NCI-H226 (cell line): ENCODE measurements around the gene ATP1A3.
A peak's percentile ranks its signal among the peaks of the same experiment; 100 is the strongest.
"Not testable (repeated sequence)": the region's sequence is repeated elsewhere in the genome, so short reads cannot be mapped to it uniquely, and the experiment has no call there.

Experiments
- DNase-seq: peaks from one replicate; pipeline ENCODE4 v3.0.0-alpha.2; 2015

The ATP1A3 gene

DNA sequence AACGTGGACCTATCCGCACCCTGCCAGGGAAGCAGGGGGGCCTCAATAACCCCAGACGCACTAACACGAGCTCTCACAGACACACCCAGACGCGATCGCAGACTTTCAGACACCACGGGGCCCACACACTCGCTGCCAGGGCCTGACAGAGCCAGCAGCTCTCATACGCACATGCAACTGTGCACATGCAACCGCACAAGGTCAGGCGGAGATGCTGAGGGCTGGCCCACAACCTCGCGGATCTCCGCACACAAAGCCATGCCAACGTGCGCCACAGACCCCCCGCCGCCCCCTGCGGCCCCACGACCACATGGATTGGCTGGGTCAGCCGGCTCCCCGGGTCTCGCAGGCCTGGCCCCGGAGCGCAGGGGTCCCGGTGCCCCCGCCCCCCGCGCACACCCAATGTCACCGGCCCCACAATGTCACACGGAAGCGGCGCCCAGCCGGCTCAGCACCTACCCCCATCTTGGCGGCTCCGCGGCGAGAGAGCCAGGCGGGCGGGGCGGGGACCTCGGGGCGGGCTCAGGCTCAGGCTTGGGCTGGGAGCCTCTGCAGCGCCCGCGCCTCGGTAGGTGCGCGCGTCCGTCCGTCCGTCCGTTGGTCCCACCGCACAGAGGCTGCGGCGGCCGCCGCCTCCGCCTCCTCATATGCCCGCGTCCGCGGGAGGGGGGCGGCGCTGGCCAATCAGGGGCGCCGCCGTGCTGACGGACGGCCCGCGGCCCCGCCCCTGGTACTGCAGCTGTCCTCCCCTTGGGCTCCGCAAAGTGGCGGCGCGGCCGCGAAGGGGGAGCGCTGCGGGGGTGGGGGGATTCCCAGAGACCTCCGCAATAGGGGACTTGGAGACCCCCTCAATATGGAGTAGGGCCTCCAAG lies at the start of gene ATP1A3:
Gene ATP1A3 (minus strand): TSS at position 619 of the 872 bp plus-strand sequence. CDS start 154 bp downstream, at position 465.
- DNase-seq: peak; percentile 82

DNA sequence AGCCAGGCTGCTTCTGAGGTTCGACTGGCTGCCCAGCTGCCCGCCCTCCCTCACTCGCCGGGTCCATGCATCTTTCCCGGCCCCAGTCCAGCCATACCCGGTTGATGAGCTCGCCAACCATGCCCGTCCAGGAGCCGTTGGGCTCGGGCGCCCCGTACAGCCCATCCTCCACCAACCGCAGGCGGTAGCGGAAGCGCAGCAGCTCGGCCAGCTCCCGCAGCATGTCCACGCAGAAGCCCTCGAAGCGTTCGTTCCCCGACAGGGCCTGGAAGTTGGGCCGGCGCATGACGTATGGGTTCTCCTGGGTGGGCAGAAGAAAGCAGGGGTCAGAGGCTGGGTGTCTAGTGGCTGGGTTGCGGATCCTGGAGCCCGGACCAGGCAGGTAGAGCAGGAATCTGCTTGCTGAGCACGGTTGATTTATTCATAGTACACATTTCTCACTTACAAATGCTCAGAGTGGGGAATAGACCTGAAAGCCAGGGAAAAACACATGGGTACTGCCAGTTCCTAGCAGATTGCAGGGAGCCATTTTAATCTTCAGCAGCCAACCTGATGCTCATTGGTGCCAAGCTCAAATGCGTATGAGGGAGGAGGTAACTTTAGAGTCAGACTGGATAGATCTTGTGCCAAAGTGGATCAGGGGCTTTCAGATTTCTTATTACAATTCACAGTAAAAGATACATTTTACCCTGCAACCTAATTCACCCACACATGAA lies 48.6 kb upstream of the ATP1A3 start:
- DNase-seq: no peak

DNA sequence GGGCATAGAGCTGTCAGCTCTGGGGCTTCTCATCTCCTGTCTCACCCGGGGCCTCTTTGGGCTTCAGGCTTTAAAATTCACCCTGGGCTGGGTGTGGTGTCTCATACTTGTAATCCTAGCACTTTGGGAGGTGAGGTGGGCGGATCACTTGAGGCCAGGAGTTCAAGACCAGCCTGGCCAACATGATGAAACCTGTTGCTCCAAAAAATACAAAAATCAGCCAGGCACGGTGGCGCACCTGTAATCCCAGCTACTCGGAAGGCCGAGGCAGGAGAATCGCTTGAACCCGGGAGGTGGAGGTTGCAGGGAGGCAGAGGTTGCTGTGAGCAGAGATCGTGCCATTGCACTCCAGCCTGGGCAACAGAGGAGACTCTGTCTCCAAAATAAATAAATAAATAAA lies 46.5 kb upstream of the ATP1A3 start:
- not testable (repeated sequence) for DNase-seq

DNA sequence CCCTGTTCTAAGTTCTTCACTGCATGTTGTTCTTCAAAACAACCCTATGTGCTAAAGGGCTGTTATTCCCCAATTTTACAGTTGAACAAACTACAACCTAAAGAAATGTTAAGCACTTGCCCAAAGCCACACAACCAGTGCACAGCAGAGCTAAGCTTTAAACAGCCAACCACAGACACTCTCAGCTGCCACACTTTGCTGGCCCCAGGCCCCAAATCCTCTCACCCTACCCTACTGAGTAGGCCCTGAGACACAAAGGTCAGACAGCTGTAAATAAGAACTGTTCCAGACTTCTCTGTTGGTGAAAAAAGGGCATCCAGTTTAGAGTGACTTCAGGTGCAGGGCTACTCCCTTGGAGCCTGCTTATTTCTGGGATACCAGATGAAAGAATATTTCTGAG lies 46.0 kb upstream of the ATP1A3 start:
- DNase-seq: no peak

DNA sequence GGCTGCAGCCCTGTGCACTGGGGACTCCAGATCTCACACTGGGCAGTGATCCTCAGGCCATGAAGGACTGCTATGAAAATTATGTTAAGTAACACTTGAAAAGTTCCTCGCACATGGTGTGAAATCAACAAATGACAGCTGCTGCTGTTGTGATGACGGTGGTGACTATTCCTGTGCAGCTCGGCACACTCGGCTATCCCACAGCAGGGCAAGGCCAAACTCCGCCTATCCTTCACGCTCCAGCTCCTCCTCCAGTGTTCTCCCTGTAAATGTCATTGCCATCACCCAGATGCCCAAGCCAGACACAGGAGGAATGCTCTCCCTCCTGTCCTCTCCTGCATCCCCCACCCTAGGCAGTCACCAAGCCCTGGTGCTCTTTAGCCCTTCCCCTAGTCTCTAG lies 44.6 kb upstream of the ATP1A3 start:
- DNase-seq: no peak

DNA sequence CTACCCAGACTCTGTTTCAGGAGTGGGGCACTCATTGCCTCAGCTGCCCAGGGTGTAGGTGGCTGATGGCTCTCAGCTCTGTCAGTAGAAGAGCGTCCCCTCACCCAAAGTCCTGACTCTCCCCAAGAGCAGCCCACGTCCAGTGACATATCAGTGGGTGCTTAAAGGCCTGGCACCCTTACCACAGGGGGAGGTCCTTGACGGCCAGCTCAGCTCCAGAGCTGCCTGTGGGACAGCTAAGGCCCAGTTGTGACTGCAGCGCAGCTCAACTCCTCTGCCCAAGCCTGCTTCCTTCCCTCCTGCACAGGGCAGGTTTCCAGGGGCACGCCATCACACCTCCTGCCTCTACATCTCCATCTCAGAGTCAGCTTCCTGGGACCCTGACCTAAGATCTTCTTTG lies 43.6 kb upstream of the ATP1A3 start:
- no peak for DNase-seq

DNA sequence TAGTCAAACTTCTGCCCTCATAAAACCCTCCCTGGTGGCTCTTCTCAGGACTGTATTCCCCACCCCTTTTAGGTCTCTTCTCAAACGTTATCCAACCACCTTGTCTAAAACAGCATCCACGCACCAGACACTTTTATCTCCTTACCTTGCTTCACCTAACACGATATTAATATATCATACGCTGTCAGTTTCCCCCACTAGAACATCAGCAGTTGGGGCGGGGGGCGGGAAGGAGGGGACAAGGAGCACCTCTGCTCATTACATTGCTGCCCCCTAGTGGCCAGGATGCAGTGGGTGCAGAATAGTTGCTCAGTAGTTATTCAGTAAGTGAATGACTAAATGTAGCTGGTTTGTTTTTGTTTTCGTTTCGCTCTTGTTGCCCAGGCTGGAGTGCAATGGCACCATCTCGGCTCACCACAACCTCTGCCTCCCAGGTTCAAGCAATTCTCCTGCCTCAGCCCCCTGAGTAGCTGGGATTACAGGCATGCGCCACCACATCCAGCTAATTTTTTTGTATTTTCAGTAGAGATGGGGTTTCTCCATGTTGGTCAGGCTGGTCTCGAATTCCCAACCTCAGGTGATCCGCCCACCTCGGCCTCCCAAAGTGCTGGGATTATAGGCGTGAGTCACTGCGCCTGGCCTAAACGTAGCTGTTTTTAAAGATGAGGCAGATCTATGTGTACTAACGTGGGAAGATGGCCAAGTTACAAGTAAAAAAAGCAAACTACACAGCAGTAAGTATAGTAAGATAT lies 40.8 kb upstream of the ATP1A3 start:
- DNase-seq: peak; percentile 66

DNA sequence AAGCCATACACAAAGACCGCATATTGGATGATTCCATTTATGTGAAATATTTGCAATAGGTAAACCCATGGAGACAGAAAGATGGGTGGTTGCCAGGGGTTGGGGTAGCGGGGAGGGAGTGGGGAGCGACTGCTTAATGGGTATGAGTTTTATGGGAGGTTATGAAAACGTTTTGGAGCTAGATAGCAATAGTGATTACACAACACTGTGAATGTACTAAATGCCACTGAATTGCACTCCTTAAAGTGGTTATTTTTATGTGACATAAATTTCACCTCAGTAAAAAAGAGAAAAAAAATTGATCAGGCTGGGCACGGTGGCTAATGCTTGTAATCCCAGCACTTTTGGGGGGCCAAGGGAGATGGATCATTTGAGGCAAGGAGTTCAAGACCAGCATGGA lies 39.4 kb upstream of the ATP1A3 start:
- DNase-seq: no peak

DNA sequence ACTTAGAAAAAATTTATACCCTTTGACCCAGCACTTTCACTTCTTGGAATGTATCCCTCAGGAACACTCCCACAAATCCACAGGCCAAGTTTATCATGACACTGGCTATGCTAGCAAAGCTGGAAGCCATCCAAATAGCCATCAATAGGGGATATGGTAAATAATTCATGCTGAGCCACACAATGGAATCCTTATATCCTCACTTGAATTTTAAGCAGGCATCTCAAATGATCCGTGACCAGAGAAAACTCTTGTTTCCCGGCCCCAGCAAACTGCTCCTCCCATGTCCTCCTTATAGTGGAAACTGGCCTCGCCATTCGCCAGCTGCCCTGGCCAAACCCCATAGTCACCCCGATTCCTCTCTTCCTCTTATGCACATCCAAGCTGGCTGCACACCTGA lies 38.4 kb upstream of the ATP1A3 start:
- no peak for DNase-seq

DNA sequence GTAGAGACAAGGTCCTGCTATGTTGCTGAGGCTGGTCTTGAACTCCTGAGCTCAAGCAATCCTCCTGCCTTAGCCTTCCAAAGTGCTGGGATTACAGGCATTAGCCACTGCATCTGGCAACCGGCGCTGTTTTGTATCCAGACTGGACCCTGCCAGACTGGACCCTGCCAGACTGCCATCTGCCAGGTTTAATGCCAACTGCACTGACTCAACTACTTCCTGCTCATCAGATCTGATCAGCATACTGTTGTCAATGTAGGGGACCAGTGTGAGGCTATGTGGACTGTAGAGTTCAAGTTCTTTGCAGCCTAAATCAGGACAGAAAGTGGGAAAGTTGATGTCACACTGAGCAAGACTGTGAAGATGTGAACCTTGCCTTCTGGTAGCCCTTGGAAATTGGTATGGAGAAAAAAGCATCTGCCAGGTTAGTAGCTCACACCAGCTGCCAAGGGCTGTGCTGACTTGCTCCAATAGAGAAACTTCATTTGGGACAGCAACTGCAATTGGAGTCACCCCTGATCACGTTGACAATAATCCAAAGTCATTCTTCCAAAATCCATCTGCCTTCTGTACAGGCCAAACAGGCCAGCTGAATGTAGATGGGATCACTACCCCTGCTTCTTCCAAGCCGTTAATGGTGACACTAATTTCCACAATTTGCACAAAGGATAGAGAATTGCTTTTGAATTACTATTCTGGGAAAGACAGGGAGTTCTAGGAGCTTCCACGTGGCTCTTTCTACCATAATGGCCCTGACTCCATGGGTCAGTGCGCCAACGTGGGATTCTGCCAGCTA lies 36.8 kb upstream of the ATP1A3 start:
- no peak for DNase-seq

DNA sequence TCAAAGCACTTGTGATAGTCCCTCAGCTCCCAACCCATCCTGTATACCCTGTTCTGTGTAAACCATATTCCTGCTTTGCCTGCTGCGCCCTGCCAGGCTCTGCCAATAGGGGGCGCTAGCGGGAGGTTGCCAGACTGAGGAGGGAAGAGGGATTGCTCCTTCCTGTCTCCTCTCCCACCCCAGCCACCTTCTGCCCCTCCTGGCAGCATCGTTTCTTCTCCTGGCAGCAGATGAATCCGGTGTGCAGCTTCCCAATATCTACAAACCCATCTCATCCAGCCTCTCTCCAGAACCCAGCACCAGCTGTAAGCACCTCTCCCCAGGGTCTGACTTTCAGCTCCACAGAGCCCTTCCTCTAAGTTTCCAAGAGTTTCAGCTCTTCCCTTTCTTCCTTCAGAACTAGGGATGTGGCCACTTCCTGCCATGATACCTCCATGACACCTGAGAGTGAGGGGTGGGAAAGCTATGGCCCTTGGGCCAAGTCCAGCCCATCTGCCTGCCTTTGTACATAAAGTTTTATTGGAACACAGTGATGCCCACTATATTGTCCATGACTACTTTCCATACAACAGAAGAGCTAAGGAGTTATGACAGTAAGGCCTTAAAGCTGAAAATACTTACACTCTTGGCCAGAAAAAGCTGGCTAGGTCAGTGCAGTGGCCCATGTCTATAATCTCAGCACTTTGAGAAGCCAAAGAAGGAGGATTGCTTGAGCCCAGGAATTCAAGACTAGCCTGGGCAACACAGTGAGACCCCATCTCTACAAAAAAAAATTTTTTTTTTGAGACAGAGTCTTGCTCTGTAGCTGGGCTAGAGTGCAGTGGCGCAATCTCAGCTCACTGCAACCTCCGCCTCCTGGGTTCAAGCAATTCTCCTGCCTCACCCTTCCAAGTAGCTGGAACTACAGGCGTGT lies 34.5 kb upstream of the ATP1A3 start:
- DNase-seq: no peak

DNA sequence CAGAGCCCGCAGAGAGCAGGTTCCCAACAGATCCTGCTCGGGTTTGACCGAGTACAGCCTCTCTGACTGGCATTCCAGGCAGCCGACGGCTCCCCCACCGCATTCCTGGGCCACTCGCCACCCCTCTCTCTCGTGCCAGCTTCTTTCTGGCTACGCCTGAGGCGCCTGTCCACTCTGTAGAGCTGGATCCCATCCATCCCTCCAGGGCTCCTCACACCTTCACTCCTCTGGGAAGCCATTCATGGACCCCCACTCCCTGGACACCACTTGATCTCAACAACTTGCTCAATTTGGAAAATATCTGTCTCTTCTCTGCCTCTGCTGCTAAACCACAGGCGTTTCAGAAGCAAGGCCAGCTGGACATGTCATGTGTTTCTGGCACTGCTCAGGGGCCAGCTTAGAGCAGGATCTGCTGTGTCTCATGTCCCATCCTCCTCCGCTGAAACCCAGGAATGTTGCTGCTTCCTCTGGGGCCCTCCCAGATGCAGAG lies 30.6 kb upstream of the ATP1A3 start:
- peak; percentile 88 for DNase-seq

DNA sequence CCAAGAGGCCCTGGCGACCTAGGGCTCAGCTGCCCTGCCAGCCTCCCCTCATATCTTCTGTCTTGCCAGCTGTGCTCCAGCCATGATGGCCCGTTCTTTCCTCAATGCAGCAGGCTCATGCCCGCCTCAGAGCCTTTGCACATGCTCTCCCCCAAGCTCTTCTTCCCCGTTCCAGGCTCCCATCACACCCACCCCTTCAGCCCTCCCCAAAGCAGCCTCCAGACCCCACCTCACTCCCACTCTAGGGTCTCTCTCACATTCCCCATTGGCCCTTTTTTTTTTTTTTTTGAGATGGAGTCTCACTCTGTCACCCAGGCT lies 29.9 kb upstream of the ATP1A3 start:
- DNase-seq: no peak

DNA sequence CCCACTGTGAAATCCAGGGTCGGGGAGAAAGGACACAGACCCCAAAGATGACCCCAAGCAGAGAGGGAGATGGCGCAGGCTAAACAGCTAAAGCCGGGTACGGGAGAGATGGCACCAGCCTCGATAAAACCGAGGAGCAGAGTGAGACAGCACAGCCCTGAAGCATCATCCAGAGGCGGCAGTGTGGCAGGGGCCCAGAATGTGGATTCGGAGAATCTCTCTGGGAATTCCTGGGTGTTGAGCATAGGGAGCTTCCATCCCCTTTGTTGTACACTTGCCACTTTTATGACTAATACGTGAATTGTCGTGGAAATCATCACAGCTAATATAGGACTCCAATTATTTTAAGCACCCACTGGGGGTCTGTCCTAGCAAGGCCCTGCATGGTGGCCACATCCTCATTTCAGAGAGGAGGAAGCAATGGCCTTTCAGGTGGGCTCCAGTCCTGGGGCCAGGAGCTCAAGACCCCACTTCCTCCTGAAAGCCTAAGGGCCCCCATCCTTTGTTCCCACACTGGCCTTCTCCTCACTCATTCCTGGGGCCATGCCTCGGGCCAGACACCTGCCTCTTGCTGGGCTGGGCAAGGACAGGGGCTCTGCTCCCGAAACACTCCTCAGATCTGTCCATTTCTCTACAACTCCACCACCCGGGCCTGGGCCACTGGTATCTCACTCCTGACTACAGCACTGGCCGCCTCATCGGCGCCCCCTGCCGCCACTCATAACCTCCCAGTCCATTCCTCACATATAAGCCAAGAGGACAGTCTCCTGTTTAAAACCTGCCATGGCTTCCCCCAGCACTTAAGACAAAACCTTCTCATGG lies 29.3 kb upstream of the ATP1A3 start:
- DNase-seq: no peak

DNA sequence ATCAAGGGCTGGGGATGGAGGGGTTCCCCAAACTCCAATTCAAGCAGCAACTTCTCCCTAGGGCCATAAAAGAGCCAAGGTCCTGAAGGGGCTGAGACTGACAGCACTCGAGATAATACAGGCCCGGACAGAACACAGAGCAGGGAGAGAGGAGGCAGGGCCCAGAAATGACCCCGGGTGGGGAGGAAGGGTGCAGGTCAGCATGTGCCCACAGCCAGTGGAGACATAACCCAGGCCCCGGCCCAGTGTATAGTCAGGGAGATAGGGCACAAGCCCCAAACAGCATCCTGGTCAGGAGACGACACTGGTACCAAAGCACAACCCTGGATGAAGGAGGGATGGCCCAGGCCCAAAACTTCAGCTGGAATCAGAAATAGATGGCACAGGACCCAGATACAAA lies 28.6 kb upstream of the ATP1A3 start:
- DNase-seq: no peak

DNA sequence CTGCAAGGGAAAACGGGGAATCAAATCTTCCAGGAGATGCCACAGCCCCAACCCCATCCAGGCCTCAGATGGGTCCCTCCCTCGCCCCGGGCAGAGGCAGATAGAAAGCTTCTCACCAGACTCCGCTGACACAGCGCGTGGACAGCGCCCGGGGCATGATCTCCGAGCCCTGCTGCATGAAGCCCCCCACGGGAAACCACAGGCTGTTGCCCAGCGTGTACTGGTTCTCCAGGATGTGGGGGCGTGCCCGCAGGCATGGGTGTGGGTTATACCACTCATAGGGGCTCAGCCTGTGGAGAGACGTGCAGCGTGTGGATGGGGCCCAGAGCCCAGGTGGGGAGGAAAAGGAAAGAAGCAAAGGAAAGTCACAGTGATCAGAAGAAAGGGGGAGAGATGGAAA lies 27.2 kb upstream of the ATP1A3 start:
- DNase-seq: no peak

DNA sequence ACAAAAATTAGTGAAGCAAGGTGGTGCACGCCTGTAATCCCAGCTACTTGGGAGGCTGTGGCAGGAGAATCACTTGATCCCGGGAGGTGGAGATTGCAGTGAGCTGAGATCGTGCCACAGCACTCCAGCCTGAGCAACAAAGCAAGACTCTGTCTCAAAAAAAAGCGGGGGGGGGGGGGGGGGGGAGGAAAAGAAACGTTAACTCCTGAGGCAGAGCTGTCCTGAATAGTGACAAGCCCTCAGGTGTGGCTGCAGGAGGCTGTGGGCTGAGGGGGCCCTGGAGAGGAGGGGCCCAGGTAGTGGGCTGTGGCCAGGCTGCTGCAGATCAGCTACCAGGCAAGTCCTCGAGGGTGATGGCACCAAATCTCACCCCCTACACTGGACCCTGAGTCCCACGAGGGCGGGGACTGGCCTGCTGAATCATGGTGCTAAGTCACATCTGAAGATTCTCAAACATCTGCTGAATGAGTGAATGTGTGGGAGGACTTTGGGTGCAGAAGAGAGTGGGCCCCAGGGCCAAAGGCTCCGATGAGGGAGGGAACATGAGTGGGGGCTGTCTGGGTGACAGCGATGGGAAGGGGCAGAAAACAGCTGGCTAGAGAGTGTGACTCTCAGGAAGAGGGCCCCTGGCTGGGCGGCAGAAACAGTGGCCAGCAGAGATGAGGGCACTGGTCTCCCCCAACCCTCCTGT lies 24.6 kb upstream of the ATP1A3 start:
- peak; percentile 27 for DNase-seq

DNA sequence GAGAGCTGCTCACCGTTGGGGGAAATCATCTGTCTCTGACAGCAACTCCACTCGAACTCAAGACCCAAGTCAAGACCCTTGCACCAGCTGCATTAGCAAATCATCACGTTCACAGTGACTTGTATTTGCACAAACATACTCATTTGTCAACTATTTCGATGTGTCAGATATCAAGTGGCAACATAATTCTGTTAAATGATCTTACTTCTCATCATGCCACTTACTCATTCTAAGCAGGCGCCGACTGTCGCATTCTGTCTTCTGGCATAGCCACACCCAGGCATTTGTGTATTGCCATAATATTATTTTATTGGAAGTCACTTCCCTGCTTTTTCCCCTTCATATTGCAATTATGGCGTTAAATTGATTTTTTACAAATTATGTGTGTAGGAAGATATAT lies 23.0 kb upstream of the ATP1A3 start:
- no peak for DNase-seq

DNA sequence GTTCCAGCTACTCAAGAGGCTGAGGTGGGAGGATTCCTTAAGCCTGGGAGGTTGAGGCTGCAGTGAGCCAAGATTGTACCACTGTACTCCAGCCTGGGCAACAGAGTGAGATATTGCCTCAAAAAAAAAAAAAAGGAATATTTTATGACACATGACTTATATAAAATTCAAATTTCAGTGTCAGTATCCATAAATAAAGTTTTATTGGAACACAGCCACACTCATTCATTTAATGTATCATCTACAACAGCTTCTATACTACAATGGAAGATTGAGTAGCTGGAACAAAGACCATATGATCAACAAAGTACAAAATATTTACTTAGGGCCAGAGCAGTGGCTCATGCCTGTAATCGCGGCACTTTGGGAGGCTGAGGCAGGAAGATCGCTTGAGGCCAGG lies 18.7 kb upstream of the ATP1A3 start:
- DNase-seq: not testable (repeated sequence)
